H1 (cell line): ENCODE results near the gene ACTR3C. TPM values are rescaled to one million over a fixed set of nuclear protein-coding genes. Genes with fewer than 3 reads are reported as not detected.

Experiments
- BACH1 ChIP-seq: IDR thresholded peaks from 2 replicates; pipeline ENCODE4 v1.6.1; 2012; ENCODE audit warnings: low read length, improper control_type of control experiment
- BCL11A ChIP-seq, 2 experiments: IDR thresholded peaks; one replicate each; pipeline ENCODE4 v1.6.1; 2011; ENCODE audit warnings: low read depth in 2 of 2, low read length in 2 of 2, mild to moderate bottlenecking in 2 of 2
- CBX5 ChIP-seq: fragments of 300-800, 300-1000 bp; sonication (generic); IDR thresholded peaks from 2 replicates; pipeline ENCODE4 v1.7.1; 2016; ENCODE audit warnings: antibody characterized with exemption, low read length, low read depth
- CHD1 ChIP-seq: IDR thresholded peaks from 2 replicates; pipeline ENCODE4 v1.6.1; 2012; ENCODE audit warnings: low read depth, low read length, improper control_type of control experiment
- EP300 ChIP-seq, 2 experiments: IDR thresholded peaks; 1 replicate in 1 of 2; 2 replicates in 1 of 2; pipeline ENCODE4 v1.6.1; 2011 to 2012; ENCODE audit warnings: low read depth in 2 of 2, low read length in 2 of 2, mild to moderate bottlenecking in 2 of 2, borderline replicate concordance in 1 of 2, inconsistent platforms in 1 of 2, moderate library complexity in 1 of 2
- EZH2 ChIP-seq: fragments of 200-600 bp; sonication (generic); IDR thresholded peaks from 2 replicates; pipeline ENCODE4 v1.7.1; 2012; ENCODE audit warnings: low read depth, mild to moderate bottlenecking, moderate library complexity, low read length, inconsistent platforms; ENCODE audit not compliant: severe bottlenecking
- GABPA ChIP-seq: IDR thresholded peaks from 2 replicates; pipeline ENCODE4 v1.6.1; 2011; ENCODE audit warnings: mild to moderate bottlenecking, low read length, moderate library complexity, borderline replicate concordance; ENCODE audit not compliant: insufficient read depth
- GTF2F1 ChIP-seq: IDR thresholded peaks from 2 replicates; pipeline ENCODE4 v1.6.1; 2012; ENCODE audit warnings: low read depth, low read length, improper control_type of control experiment, borderline replicate concordance
- HDAC6 ChIP-seq: IDR thresholded peaks from one replicate; pipeline ENCODE4 v1.7.1; 2012; ENCODE audit warnings: low read depth, mild to moderate bottlenecking, inconsistent platforms, low read length, moderate library complexity
- JUND ChIP-seq: IDR thresholded peaks from 2 replicates; pipeline ENCODE4 v1.6.1; 2011; ENCODE audit warnings: mild to moderate bottlenecking, improper control_type of control experiment, low read length
- KDM1A ChIP-seq: fragments of 200-600, 300-600 bp; sonication (generic); IDR thresholded peaks from 2 replicates; pipeline ENCODE4 v1.7.1; 2016; ENCODE audit warnings: mild to moderate bottlenecking, low read length, borderline replicate concordance
- KDM4A ChIP-seq: IDR thresholded peaks from one replicate; pipeline ENCODE4 v1.7.1; 2012; ENCODE audit warnings: low read depth, mild to moderate bottlenecking, moderate library complexity, low read length, inconsistent platforms; ENCODE audit not compliant: severe bottlenecking
- POLR2A ChIP-seq, 2 experiments: IDR thresholded peaks; 1 replicate in 1 of 2; 2 replicates in 1 of 2; pipeline ENCODE4 v1.6.1; 2011; ENCODE audit warnings: low read depth in 2 of 2, low read length in 2 of 2, mild to moderate bottlenecking in 2 of 2; ENCODE audit errors: control extremely low read depth in 1 of 2
- POLR2AphosphoS5 ChIP-seq: IDR thresholded peaks from 2 replicates; pipeline ENCODE4 v1.6.1; 2011; ENCODE audit warnings: low read depth, low read length
- RNF2 ChIP-seq: fragments of 200-900, 300-1000 bp; sonication (generic); IDR thresholded peaks from 2 replicates; pipeline ENCODE4 v1.7.1; 2016; ENCODE audit warnings: borderline replicate concordance, low read depth, mild to moderate bottlenecking, antibody characterized with exemption, low read length; ENCODE audit not compliant: poor library complexity, severe bottlenecking; ENCODE audit errors: missing control alignments
- SAP30 ChIP-seq: fragments of 300-600 bp; sonication (generic); IDR thresholded peaks from 2 replicates; pipeline ENCODE4 v1.7.1; 2012; ENCODE audit warnings: low read length, moderate library complexity, mild to moderate bottlenecking, inconsistent platforms; ENCODE audit not compliant: insufficient read depth, insufficient replicate concordance
- SIX5 ChIP-seq: IDR thresholded peaks from 2 replicates; pipeline ENCODE4 v1.6.1; 2011; ENCODE audit warnings: mild to moderate bottlenecking, low read depth, low read length
- SP2 ChIP-seq: IDR thresholded peaks from 2 replicates; pipeline ENCODE4 v1.6.1; 2012; ENCODE audit warnings: mild to moderate bottlenecking, low read length, inconsistent platforms
- TCF12 ChIP-seq: IDR thresholded peaks from 2 replicates; pipeline ENCODE4 v1.6.1; 2011; ENCODE audit warnings: low read depth, mild to moderate bottlenecking, low read length
- TEAD4 ChIP-seq: IDR thresholded peaks from 2 replicates; pipeline ENCODE4 v1.6.1; 2012; ENCODE audit warnings: low read depth, low read length, inconsistent platforms, mixed read lengths
- USF2 ChIP-seq: IDR thresholded peaks from 2 replicates; pipeline ENCODE4 v1.6.1; 2011; ENCODE audit warnings: low read length, improper control_type of control experiment
- polyA plus RNA-seq, 7 experiments: library from polyadenylated mRNA; depleted of rRNA in 3 of 7; stranded (reverse) in 5 of 7; unstranded in 2 of 7; fragments of >200 nt in 5 of 7; fragments of 200-250 nt in 2 of 7; gene quantifications; 1 replicate in 5 of 7; 2 replicates in 1 of 7; 4 replicates in 1 of 7; pipeline versions ENCODE4 v1.2.1 to v1.2.3, GENCODE V29; 2011 to 2013; ENCODE audit warnings: missing spikeins in 2 of 7, mixed read lengths in 2 of 7
- total RNA-seq: library from RNA; stranded (reverse); fragmentation: NEBNext Ultra II Directional; extraction: Animal tissue kit (Norgen Biotek cat#: 25700); gene quantifications from 2 replicates; pipeline ENCODE4 v1.2.1, GENCODE V29; 2021
- TF ChIP-seq, protein P1 (sequence below): IDR thresholded peaks from 2 replicates; pipeline ENCODE4 v1.6.1; 2011; ENCODE audit warnings: low read depth, mild to moderate bottlenecking, low read length; ENCODE audit not compliant: insufficient read depth

The ACTR3C gene
- total and polyA plus RNA-seq, 2 of the 8 experiments (the other 6 are each of a cell fraction or from before 2014, with no cell fraction given): 1.5 TPM; not detected in 1

- TF ChIP-seq KDM4A: no peak
- TF ChIP-seq BACH1: peak; percentile 26; the same call in 1 of the 2 replicates
- TF ChIP-seq USF2: no peak
- peak; percentile 75; the same call in 1 of the 2 replicates for TF ChIP-seq TCF12
- TF ChIP-seq SP2: no peak
- peak; percentile 78 to 89 for TF ChIP-seq POLR2A (IDR thresholded peaks at IDR 0.05; ENCODE audit: control extremely low read depth in 1 of 2, low read depth in 2 of 2, low read length in 2 of 2)
- TF ChIP-seq RNF2: no peak
- peak; percentile 54; the same call in 1 of the 2 replicates for TF ChIP-seq POLR2AphosphoS5
- TF ChIP-seq GABPA: no peak
- no peak for TF ChIP-seq CBX5
- TF ChIP-seq BCL11A (IDR thresholded peaks at IDR 0.05; ENCODE audit: low read depth in 2 of 2, low read length in 2 of 2): peak in 1 of 2 experiments; percentile 16
- TF ChIP-seq, protein P1, sequence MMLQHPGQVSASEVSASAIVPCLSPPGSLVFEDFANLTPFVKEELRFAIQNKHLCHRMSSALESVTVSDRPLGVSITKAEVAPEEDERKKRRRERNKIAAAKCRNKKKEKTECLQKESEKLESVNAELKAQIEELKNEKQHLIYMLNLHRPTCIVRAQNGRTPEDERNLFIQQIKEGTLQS: no peak
- TF ChIP-seq CHD1: no peak
- TF ChIP-seq JUND: no peak; the same call in 1 of the 2 replicates
- TF ChIP-seq KDM1A: no peak
- TF ChIP-seq HDAC6: no peak
- TF ChIP-seq TEAD4: peak; percentile 97
- no peak for TF ChIP-seq EZH2
- no peak; the same call in 1 of the 2 replicates for TF ChIP-seq GTF2F1
- TF ChIP-seq EP300 (IDR thresholded peaks at IDR 0.05; ENCODE audit: borderline replicate concordance in 1 of 2, low read depth in 2 of 2, low read length in 2 of 2): peak in 1 of 2 experiments; percentile 80; a peak in 1 of 3 replicates
- TF ChIP-seq SAP30: peak; percentile 90
- no peak for TF ChIP-seq SIX5
Observed at GRCh38 chr7:150368884-150369747, 45.8 kb upstream of the ACTR3C start (continued).
